ENCODE results near the gene ARHGEF28.

ARHGEF28 gene

GRCh38 chr5:73757416-73757815, 131.4 kb downstream of the ARHGEF28 start:
- Histone ChIP-seq H3K36me3 (ENCODE audit: control insufficient read depth, insufficient read depth, low read length) (no peaks in the 10 kb centered on the region), H3K4me3 (replicated peaks; ENCODE audit: low read depth, low read length) (no peak overlapping the region), H3K27me3 (replicated peaks; ENCODE audit: control insufficient read depth, insufficient read depth, low read length) (no peaks in the 10 kb centered on the region)
- DNase-seq (ENCODE audit: extremely low read depth, insufficient read length): no peak
- no peak for TF ChIP-seq CTCF (IDR thresholded peaks at IDR 0.05; ENCODE audit: insufficient read depth, low read length, poor library complexity, severe bottlenecking)

GRCh38 chr5:73759771-73760170, 133.8 kb downstream of the ARHGEF28 start:
- Histone ChIP-seq H3K36me3 (ENCODE audit: control insufficient read depth, insufficient read depth, low read length) (no peaks in the 10 kb centered on the region), H3K4me3 (replicated peaks; ENCODE audit: low read depth, low read length) (no peak overlapping the region), H3K27me3 (replicated peaks; ENCODE audit: control insufficient read depth, insufficient read depth, low read length) (no peaks in the 10 kb centered on the region)
- DNase-seq (ENCODE audit: extremely low read depth, insufficient read length): no peak
- no peak for TF ChIP-seq CTCF (IDR thresholded peaks at IDR 0.05; ENCODE audit: insufficient read depth, low read length, poor library complexity, severe bottlenecking)

- no peak overlapping the region for H3K4me3 ChIP-seq (replicated peaks; ENCODE audit: low read depth, low read length)
- no peak for DNase-seq (ENCODE audit: extremely low read depth, insufficient read length)
- no peak for TF ChIP-seq CTCF (IDR thresholded peaks at IDR 0.05; ENCODE audit: insufficient read depth, low read length, poor library complexity, severe bottlenecking)
- H3K27me3 ChIP-seq (replicated peaks; ENCODE audit: control insufficient read depth, insufficient read depth, low read length): no peaks in the 10 kb centered on the region
- no peaks in the 10 kb centered on the region for H3K36me3 ChIP-seq (ENCODE audit: control insufficient read depth, insufficient read depth, low read length)
Observed at GRCh38 chr5:73763300-73764032, 137.5 kb downstream of the ARHGEF28 start.

DNA sequence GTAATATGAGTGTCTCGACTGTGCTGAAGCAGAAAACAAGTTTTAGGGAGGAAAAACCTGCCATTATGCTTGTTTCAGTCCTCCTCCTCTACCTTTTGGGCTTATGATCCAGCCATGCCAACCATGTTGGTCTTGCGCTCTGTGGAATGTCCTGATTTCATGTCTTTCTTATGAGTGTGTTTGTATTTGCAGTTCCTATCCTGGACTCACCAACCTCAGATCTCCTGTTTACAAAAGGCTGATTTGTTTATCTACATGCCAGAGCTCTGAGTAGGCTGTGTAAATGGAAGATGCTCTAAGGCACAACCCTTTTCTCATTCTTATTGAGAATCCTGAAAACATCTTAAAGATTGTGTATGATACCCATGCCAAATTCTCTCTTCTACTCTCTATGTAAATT, 138.6 kb downstream of the ARHGEF28 start:
- Histone ChIP-seq H3K4me3 (replicated peaks; ENCODE audit: low read depth, low read length) (no peak overlapping the region), H3K27me3 (replicated peaks; ENCODE audit: control insufficient read depth, insufficient read depth, low read length) (no peaks in the 10 kb centered on the region), H3K36me3 (ENCODE audit: control insufficient read depth, insufficient read depth, low read length) (no peaks in the 10 kb centered on the region)
- DNase-seq (ENCODE audit: extremely low read depth, insufficient read length): no peak
- TF ChIP-seq CTCF (IDR thresholded peaks at IDR 0.05; ENCODE audit: insufficient read depth, low read length, poor library complexity, severe bottlenecking): no peak

- TF ChIP-seq CTCF (IDR thresholded peaks at IDR 0.05; ENCODE audit: insufficient read depth, low read length, poor library complexity, severe bottlenecking): no peak
- Histone ChIP-seq H3K4me3 (replicated peaks; ENCODE audit: low read depth, low read length) (no peak overlapping the region), H3K36me3 (ENCODE audit: control insufficient read depth, insufficient read depth, low read length) (no peaks in the 10 kb centered on the region), H3K27me3 (replicated peaks; ENCODE audit: control insufficient read depth, insufficient read depth, low read length) (no peaks in the 10 kb centered on the region)
- no peak for DNase-seq (ENCODE audit: extremely low read depth, insufficient read length)
Observed at GRCh38 chr5:73764996-73765395, 139.0 kb downstream of the ARHGEF28 start.

DNA sequence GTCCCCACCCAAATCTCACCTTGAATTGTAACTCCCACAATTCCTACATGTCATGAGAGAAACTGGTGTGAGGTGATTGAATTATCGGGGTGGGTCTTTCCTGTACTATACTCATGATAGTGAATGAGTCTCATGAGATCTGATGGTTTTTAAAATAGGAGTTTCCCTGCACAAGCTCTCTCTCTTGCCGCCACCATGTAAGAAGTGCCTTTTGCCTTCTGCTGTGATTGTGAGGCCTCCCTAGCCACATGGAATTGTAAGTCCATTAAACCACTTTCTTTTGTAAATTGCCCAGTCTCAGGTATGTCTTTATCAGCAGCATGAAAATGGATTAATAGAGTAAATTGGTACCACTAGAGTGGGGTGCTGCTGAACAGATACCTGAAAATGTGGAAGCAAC, 140.9 kb downstream of the ARHGEF28 start:
- no peak for TF ChIP-seq CTCF (IDR thresholded peaks at IDR 0.05; ENCODE audit: insufficient read depth, low read length, poor library complexity, severe bottlenecking)
- Histone ChIP-seq H3K27me3 (replicated peaks; ENCODE audit: control insufficient read depth, insufficient read depth, low read length) (no peaks in the 10 kb centered on the region), H3K4me3 (replicated peaks; ENCODE audit: low read depth, low read length) (no peak overlapping the region), H3K36me3 (ENCODE audit: control insufficient read depth, insufficient read depth, low read length) (no peaks in the 10 kb centered on the region)
- DNase-seq (ENCODE audit: extremely low read depth, insufficient read length): no peak

All from GM06990 (cell line).